Stimulated activated CD4-positive, alpha-beta T cell treated with anti-CD3 and anti-CD28 coated beads, Interleukin-1b, Interleukin-23, amount 100 ng/mL, for 48 hours (primary cell): Measurements from ENCODE around the gene EVI5.

Experiments used
- DNase-seq: peaks from one replicate; pipeline ENCODE4 v3.0.0-alpha.2; 2020

EVI5 gene

GRCh38 chr1:92784639-92785500 is at the start of gene EVI5:
Gene EVI5, minus strand, starts transcription at chr1:92785108. Its CDS starts 48,562 bp downstream, at chr1:92736546.
- DNase-seq: peak; percentile 67

GRCh38 chr1:92834617-92835016 is 49.7 kb upstream of the EVI5 start:
- DNase-seq: no peak

- DNase-seq: peak; percentile 15
Observed at GRCh38 chr1:92833840-92834239, 48.9 kb upstream of the EVI5 start.

- DNase-seq: no peak
Observed at GRCh38 chr1:92832537-92833114, 47.7 kb upstream of the EVI5 start.

GRCh38 chr1:92831762-92832536 is 47.0 kb upstream of the EVI5 start, which contains the start of gene RPL5:
Gene RPL5, plus strand, starts transcription at chr1:92832040. Its CDS starts 75 bp downstream, at chr1:92832115.
- DNase-seq: peak; percentile 98

GRCh38 chr1:92831368-92831761 is 46.5 kb upstream of the EVI5 start:
- DNase-seq: no peak

GRCh38 chr1:92826792-92827191 is 41.9 kb upstream of the EVI5 start:
- no peak for DNase-seq

GRCh38 chr1:92822879-92823278 is 38.0 kb upstream of the EVI5 start:
- DNase-seq: no peak

- DNase-seq: no peak
Observed at GRCh38 chr1:92820551-92820950, 35.6 kb upstream of the EVI5 start.

GRCh38 chr1:92820024-92820423 is 35.1 kb upstream of the EVI5 start:
- DNase-seq: no peak

- no peak for DNase-seq
Observed at GRCh38 chr1:92817986-92818764, 33.3 kb upstream of the EVI5 start.

GRCh38 chr1:92817137-92817697 is 32.3 kb upstream of the EVI5 start:
- DNase-seq: no peak

- no peak for DNase-seq
Observed at GRCh38 chr1:92816732-92817131, 31.8 kb upstream of the EVI5 start.

- DNase-seq: no peak
Observed at GRCh38 chr1:92808381-92808780, 23.5 kb upstream of the EVI5 start.

GRCh38 chr1:92805216-92805615 is 20.3 kb upstream of the EVI5 start:
- DNase-seq: no peak

GRCh38 chr1:92804721-92805201 is 19.9 kb upstream of the EVI5 start:
- DNase-seq: peak; percentile 6

GRCh38 chr1:92803140-92803887 is 18.4 kb upstream of the EVI5 start:
- no peak for DNase-seq

GRCh38 chr1:92797961-92798360 is 13.1 kb upstream of the EVI5 start:
- no peak for DNase-seq

- DNase-seq: no peak
Observed at GRCh38 chr1:92797297-92797696, 12.4 kb upstream of the EVI5 start.

GRCh38 chr1:92795166-92795565 is 10.3 kb upstream of the EVI5 start:
- no peak for DNase-seq

GRCh38 chr1:92792340-92792782 is 7.5 kb upstream of the EVI5 start:
- no peak for DNase-seq
